Hippocampal formation (tissue), 2 donors: ENCODE data around the gene KRT26.
"Not testable (repeated sequence)": the region's sequence is repeated elsewhere in the genome, so short reads cannot be mapped to it uniquely, and the experiment has no call there.

Experiments used
- DNase-seq, 2 donors: peaks; one replicate each; lab custom pipeline; 2025; lab: John Stamatoyannopoulos, UW

KRT26 gene

GRCh38 chr17:40794466-40794865 is 22.5 kb upstream of the KRT26 start:
- DNase-seq, result no peak

GRCh38 chr17:40793832-40794231 is 21.8 kb upstream of the KRT26 start:
- DNase-seq, result no peak

GRCh38 chr17:40791787-40792436 is 19.9 kb upstream of the KRT26 start:
- DNase-seq, result peak in 1 of 2 donors; percentile 0

- DNase-seq, result no peak
Observed at GRCh38 chr17:40791111-40791510, 19.1 kb upstream of the KRT26 start.

- no peak for DNase-seq
Observed at GRCh38 chr17:40782450-40782849, 10.4 kb upstream of the KRT26 start, which contains the start of gene KRT27. Gene KRT27, minus strand, starts transcription at chr17:40782550. Its CDS starts 57 bp downstream, at chr17:40782493.

- no peak for DNase-seq
Observed at GRCh38 chr17:40779181-40779909, 7.3 kb upstream of the KRT26 start.

GRCh38 chr17:40778461-40778860 is 6.5 kb upstream of the KRT26 start:
- no peak for DNase-seq

GRCh38 chr17:40777971-40778370 is 6.0 kb upstream of the KRT26 start:
- no peak for DNase-seq

GRCh38 chr17:40777459-40777858 is 5.5 kb upstream of the KRT26 start:
- no peak for DNase-seq

- no peak for DNase-seq
Observed at GRCh38 chr17:40775945-40776344, 3.9 kb upstream of the KRT26 start.

GRCh38 chr17:40765657-40766056 is 6.3 kb downstream of the KRT26 start:
- DNase-seq, result no peak

- no peak for DNase-seq
Observed at GRCh38 chr17:40763752-40764151, 8.2 kb downstream of the KRT26 start.

GRCh38 chr17:40760105-40761016 is 11.6 kb downstream of the KRT26 start:
- no peak for DNase-seq

GRCh38 chr17:40755231-40755630 is 16.8 kb downstream of the KRT26 start, which contains the start of gene KRT25:
Gene KRT25, minus strand, starts transcription at chr17:40755331. Its CDS starts 60 bp downstream, at chr17:40755271.
- no peak for DNase-seq

GRCh38 chr17:40753804-40754203 is 18.2 kb downstream of the KRT26 start:
- DNase-seq, result no peak

- DNase-seq, result no peak
Observed at GRCh38 chr17:40751065-40751464, 20.9 kb downstream of the KRT26 start.

GRCh38 chr17:40750391-40750790 is 21.6 kb downstream of the KRT26 start:
- no peak for DNase-seq

- not testable (repeated sequence) for DNase-seq
Observed at GRCh38 chr17:40748666-40749065, 23.3 kb downstream of the KRT26 start.

- no peak for DNase-seq
Observed at GRCh38 chr17:40738553-40738952, 33.4 kb downstream of the KRT26 start.

- no peak for DNase-seq
Observed at GRCh38 chr17:40735016-40735415, 37.0 kb downstream of the KRT26 start.

- DNase-seq, result no peak
Observed at GRCh38 chr17:40734018-40734417, 38.0 kb downstream of the KRT26 start.

- no peak for DNase-seq
Observed at GRCh38 chr17:40730970-40731369, 41.0 kb downstream of the KRT26 start.
